HG03571 (cell line): ENCODE results near the gene UST.
A peak's percentile ranks its signal among the peaks of the same experiment; 100 is the strongest.

Experiments
- ATAC-seq: cut with Tn5 transposase; IDR thresholded peaks from one replicate; pipeline ENCODE4 v1.9.1; 2021; ENCODE audit not compliant: unreplicated experiment

UST gene, protein sequence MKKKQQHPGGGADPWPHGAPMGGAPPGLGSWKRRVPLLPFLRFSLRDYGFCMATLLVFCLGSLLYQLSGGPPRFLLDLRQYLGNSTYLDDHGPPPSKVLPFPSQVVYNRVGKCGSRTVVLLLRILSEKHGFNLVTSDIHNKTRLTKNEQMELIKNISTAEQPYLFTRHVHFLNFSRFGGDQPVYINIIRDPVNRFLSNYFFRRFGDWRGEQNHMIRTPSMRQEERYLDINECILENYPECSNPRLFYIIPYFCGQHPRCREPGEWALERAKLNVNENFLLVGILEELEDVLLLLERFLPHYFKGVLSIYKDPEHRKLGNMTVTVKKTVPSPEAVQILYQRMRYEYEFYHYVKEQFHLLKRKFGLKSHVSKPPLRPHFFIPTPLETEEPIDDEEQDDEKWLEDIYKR

DNA sequence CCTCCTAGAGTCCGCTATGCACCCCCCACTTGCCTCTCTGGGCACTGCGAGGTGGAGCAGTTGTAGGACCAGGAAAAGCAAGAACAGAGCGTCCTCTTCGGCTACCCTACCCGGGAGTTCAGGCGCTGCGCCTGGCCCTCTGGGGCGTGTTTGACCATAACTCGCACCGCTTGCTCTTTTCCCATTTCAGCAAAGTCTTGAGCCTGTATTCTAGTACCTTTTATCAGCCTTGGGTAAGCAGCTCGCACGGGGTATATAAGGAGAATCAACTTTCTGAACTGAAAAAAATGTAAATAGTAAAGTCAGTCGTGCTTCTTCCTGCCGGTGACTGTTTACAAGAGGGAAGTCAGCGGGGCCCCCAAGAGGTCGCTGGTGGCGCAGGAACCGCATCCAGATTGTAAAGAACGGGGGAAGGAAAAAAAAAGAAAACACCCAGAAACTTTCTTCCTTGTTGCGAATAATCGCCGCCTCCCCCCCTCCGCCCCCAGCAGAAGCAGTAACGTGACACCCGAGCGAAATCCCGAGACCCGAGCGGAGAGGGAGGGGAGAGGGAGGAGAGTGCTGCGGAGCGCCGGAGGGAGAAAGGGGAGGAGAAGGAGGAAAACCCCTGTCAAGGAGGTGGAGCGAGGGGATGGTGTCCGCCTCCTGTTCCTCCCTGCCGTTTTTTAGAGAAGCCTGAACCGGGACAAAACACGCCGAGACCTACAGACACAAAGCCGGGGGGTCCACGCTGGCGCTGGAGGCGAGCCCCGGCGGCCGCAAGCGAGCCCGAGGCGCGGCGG lies at the start of gene UST:
TSS of gene UST (plus strand) at position 668 of the 782 bp plus-strand sequence. CDS start 401 bp downstream, outside the sequence.
- peak; percentile 40 for ATAC-seq

DNA sequence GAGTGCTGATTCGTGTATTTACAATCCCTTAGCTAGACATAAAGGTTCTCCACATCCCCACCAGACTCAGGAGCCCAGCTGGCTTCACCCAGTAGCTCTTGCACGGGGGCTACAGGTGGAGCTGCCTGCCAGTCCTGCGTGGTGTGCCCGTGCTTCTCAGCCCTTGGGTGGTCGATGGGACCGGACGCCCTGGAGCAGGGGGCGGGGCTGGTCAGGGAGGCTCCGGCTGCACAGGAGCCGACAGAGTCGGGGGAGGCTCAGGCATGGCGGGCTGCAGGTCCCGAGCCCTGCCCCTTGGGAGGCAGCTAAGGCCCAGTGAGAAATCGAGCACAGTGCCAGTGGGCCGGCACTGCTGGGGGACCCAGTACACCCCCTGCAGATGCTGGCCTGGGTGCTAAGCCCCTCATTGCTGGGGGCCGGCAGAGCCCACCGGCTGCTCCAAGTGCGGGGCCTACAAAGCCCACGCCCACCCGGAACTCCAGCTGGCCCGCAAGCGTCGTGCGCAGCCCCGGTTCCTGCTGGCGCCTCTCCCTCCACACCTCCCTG lies 48.9 kb upstream of the UST start:
- ATAC-seq: no peak

DNA sequence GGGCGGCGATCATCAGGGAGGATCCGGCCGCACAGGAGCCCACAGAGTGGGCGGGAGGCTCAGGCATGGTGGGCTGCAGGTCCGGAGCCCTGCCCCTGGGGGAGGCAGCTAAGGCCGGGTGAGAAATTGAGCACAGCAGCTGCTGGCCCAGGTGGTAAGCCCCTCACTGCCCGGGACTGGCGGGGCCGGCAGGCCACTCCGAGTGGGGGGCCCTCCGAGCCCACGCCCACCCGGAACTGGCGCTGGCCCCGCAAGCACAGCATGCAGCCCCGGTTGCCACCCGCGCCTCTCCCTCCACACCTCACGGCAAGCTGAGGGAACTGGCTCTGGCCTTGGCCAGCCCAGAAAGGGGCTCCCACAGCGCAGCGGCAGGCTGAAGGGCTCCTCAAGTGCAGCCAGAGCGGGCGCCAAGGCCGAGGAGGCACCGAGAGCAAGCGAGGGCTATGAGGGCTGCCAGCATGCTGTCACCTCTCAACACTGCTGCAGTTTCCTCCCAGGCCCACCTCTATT lies 48.1 kb upstream of the UST start:
- ATAC-seq: no peak

DNA sequence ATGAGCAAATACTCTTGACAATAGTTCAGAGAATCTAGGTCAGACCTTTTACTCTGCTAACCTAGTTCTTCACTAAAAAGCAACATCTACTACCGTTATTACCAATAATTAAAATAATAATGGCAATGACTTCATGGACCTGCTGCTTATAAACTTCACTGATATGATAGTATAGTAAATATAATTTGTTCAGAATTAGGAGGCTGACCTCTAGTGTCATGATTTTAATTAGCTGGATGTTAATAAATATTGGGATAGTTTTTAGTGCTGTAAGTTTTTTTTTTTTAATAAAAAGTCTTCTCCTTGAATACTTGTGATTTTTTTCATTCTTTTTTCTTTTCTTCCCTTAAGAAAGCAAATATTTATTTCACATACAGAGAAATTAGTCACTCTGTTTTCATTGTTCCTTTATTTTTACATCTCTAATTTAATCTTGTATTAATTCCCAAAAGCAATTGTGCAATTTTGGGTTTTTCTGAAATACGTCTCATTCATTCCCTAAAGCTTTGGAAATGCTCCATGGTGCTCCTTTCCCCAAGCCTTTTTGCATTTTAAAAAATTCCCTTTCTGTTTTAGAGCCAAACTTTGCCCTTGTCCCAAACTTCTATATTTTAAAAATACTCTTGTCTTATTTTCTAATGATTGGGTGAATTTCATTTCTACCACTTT lies 46.6 kb upstream of the UST start:
- ATAC-seq: no peak

DNA sequence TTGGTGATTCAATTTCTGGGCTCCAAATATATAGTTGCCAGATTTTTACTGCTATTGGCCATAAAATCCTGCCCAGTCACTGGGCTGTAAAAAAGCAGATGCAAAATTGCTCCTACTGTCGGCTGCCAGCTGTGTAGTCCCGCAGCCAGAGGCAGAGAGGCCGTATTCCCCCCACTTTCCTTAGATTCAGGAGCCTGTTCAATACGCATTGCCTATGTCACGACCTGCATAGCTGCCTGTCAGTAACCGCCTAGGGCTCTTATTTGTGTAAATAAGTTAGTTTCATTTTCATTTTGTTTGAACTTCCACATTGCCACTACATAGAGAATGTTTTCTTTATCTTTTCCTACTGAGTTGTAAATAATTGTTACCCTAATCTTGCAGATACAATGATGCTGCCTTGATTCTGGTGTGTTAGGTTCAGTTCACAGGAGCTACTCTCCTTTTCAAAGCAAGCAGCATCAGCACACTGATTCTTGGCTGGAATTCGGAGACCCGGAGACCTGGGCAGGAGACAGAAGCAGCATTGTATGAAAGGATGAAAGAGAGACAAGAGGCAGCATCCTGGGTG lies 46.0 kb upstream of the UST start:
- ATAC-seq: no peak

DNA sequence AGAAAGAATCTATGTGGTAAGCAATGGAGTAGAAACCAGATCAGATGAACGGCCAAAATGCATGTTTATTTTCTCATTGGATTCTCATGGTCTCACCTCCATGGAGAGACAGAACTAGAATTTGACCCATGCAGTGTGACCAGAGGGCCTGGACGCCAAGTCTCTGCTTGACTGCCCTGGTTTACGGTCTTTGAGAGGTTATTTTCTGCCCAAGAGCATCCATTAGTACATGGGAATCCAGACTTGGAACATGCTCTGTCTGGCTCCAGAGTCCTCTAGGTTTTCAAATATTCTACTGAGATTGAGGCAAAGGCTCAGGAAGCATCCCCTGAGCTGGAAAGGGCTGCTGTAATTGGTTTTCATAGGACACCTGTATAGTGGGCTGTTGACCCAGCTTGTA lies 45.5 kb upstream of the UST start:
- no peak for ATAC-seq

DNA sequence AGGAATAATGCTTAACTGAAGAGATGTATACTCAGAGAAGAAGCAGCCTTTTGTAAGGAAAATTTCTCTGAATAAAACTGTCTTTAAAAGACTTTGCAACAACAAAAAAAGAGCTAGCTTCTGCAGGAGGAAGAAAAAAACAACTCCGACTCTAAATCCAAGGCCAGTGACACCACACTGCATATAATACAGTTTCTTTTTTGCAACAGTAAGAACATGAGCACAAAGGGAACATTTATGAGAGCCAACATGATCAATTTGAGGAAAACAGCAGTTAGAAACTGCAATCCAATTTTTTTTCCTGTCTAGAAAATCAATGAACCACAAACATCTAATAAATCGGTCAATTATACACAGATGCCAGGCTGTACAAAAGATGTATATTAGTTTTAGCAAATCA lies 42.9 kb upstream of the UST start:
- ATAC-seq: no peak

DNA sequence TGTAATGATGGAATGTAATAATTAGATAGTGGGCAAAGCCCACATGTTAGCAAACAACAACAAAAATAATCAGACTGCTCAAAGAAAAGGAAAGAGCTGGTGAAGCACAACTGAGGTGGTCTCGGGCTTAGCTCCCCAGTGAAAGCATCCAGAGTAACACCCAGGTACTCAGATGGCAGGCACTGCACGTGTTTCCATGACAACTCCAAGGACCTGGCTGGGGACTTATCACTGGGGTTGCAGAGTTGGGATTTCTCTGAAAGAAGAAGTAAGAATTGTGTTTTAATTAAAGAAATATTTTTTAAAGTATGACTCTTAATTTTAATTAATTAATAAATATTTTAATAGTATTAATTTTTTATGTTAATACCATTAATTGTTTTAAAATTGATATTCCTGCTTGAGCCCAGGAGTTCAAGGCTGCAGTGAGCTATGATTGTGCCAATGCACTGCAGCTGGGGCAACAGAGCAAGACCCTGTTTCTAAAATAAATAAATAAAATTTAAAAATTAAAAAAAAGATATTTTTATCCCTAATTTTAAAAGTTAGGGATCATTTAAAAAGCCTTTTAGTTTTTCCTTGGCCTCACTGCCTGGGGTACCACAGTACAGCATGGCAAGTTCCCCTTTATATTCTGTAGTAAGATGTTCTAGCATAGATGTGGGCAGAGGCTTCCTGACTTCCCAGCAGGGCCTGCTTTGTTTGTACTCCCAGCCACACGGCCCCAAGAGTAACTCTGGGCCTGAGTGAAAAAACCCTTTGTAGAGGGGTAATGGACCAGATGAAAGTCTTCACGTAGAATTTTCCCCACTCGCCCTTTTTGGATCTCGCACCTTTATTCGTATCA lies 42.2 kb upstream of the UST start:
- no peak for ATAC-seq

DNA sequence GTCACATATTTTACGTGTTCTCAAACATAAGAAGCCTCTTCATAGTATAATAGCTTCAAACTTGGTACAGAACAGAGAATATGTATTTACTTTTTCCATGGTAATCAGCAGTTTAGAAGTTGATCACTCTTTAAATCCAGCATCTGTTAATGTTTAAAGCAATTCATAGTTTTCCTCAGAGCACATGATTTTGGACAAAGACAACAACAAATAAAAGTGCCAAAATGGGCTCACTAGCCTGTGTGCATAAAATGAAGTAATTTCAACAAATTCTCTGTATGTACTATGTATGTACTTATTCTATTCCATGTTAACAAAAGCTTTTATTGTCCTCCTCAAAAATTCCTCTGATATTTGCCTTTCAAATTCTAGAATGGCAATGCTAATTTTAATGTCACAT lies 38.1 kb upstream of the UST start:
- ATAC-seq: no peak

DNA sequence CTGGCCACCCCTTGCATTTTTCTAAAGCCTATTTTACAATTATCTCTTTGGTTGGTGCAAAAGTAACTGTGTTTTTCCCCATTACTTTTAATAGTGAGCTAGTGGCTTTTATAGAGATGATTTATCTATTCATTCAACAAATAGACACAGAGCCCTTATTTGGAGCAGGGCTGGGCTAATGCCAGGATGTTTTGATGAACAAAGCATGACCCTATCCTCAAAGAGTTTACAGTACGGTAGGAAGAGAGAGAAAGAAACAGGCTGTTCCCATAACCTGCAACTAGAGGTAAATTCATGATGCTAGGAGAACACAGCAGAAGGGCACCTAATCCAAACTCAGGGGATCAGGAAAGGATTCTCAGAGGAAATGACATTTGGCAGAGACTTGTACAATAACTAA lies 37.3 kb upstream of the UST start:
- ATAC-seq: no peak

DNA sequence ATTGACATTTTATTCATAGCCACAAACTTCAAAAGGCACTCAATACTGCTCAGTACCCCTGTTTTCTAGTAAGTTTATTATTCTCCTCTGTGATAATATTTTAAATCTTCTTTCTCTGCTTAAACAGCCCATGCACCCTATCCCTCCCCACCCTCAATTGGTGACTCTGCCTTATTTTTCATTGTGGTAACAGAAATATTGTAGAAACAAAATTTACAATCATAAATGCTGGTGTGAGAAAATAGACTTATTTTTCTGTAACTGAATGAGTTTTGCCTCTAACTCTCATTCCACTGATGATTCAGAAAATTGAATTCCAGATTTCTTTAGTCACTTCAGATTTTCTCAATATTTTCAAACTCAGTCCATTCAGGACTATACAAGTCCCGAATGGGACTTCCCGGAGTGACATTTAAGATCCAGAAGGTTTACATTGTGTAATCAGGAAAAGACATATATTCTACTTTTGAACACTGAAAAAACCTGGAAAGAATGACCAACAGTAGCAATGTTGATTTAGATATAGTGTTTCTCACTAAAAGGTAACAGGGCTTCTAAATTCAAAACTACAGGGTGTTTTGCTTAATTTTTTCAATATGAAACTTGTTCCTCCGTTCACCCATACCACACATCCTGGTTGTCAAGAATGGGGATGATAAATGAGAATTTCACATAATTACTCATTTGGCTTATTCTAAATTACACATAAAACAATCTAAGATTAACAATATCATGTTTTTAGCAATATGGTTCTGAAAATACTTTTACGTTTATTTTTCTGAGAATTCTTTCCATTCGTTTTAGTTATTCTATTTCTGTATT lies 34.8 kb upstream of the UST start:
- ATAC-seq: no peak

DNA sequence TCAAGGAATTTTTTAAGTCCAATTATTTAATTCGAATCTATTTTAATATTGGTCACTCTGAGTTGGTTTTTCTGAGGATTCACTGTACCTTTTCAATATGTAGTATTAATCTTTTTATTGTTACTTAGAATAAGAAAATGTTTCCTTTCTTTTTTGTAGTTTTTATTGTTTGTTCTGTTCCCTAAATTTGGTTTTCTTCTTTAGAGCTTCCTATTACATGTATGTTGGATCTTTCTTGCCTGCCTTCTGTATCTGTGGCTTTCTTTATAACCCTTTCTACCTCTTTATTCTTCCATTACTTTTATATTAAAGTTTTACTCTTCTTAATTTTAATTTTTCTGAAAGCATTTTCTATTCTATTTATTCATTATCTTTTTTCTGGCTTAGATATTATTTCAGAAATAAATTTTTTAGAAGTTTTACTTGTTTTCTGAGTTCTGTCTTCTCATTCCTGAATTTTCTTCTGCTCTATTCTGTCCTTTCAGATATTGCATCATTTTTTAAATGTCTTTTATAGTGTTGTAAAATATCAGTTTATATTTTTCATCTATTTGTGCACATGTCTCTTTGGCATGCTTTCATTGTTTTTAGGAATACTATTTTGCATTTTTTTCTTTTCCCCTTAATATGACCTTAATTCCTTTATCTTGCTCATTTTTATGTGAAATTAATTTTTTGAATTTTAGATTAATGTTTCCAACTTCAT lies 33.6 kb upstream of the UST start:
- no peak for ATAC-seq

DNA sequence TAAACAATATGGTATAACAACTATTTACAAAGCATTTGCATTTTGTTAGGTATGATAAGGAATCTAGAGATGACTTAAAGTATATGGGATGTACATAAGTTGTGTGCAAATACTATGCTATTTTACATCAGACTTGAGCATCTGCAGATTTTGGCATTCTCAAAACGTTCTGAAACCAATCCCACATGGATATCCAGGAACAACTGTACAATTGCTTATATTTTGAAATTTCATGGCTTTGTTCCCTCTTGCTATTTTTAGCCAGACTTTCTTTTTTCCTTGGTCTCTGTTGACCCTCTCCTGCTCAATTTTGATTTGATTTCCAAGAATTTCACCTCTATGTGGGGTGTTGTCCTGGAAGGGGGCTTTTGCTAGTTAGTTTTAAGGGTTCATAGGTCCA lies 32.9 kb upstream of the UST start:
- ATAC-seq: no peak

DNA sequence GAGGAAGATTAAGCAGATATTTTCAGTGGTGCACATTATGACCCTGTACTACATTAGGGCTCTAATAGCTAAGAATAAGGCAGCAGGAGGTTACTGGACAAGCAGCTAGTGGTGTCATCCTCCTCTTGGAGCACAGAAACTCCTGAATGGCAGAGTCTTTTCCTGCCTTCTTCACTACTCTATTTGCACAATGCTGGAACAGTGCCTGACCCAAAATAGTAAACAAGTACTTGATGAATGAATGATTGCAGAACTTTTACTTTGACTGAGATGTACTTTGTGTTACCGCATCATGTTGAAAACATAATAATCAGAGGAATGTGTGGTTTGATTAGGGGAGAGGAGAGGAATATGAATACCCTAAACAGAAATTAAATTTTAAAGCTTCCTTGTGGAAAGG lies 30.0 kb upstream of the UST start:
- no peak for ATAC-seq

DNA sequence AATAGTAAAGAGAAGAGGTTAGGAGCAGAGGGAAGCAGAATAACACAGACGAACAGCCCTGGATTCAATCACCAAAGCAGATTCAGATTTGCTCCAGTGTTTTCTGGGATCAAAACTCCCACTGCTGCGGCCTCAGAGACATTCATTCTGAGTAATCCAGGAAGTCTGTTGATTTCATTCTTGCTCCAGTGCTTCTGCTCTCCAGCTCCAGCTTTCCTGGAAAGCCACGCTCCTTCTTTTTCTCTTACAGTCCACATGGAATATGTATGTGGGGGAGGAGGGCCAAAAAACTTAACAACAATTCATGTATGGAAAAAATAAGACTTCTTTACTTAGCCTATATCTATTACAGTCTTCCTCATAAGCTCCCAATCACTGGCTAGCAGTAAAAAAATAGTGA lies 26.4 kb upstream of the UST start:
- ATAC-seq: no peak

DNA sequence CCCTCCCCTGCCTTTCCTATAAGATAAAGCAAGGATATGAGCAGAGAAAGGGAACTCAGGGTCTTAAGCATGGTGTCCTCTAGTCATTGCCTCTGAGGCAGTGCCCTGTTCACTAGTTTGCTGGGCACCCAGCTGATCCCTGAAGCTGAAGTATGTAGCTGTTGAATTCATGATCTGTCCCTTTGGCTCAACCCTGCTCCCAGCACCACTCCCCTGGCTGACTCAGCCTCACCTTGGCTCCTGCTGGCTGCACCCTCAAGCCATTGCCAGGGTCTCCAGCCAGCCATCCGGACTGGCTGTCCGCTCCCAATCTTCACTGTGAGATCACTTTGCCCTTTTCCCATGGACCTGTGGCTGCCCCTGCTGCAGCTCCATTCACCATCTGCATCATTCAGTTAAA lies 25.9 kb upstream of the UST start:
- ATAC-seq: no peak

DNA sequence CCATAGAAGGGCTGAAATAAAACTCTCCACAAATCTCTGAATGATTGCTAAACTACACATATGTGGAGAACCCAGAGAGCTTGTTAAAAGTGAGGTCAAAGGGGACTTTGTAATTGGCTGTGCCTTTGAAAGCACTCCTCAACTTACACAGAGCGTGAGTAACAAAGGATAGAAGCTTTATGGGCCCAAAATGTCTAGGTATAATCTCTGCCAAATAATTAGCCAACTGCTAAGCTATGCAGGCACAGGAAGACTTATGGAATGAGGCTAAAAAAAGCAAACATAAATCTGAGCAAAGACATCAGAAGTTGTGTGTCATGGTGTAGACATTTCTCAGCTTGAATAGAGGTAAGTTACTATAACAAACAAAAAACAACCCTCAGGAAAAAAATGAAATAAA lies 23.3 kb upstream of the UST start:
- ATAC-seq: no peak

DNA sequence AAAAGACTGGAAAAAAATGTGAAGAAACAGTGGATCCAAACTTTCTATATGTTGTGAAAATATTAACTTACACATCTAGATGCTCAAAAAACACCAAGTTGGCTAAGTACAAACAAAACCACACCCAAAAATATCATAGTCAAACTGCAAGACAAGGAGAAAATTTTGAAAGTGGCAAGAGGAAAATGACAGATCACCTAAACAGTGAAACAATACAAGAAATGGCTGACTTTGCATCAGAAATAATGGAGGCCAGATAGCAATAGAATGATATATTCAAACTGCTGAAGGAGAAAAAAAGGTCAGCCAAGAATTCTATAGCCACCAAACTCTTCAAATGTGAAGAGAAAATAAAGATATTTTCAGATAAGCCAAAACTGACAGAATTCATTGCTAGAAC lies 22.4 kb upstream of the UST start:
- ATAC-seq: no peak

DNA sequence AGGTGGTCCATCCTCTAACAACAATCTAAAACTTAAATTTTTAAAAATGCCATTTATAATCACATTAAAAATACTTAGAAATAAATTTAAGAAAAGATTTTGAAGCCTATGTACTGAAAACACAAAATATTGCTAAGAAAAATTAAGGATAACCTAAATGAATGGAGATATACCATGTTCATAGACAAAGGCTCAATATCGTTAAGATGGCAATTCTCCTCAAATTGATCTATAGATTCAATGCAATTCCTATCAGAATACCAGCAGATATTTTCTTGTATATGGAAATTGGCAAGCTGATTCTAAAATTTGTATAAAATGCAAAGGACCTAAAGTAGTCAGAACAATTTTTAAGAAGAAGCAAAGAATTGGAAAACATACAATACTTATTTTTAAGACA lies 19.7 kb upstream of the UST start:
- ATAC-seq: no peak
